T47D (cell line): ENCODE measurements around the gene SARS2.
"Not testable (repeated sequence)": the region's sequence is repeated elsewhere in the genome, so short reads cannot be mapped to it uniquely, and the experiment has no call there.

Experiments
- DNase-seq, 2 experiments: peaks; one replicate each; pipeline versions ENCODE4 v3.0.0 to v3.0.0-alpha.2; 2011 to 2012; ENCODE audit warnings: low read depth in 1 of 2, low spot score in 1 of 2
- JUND ChIP-seq: IDR thresholded peaks from 2 replicates; pipeline ENCODE4 v1.6.1; 2012; ENCODE audit warnings: low read depth
- in situ Hi-C: cut with HindIII; loops from 2 replicates; pipeline ENCODE4 v1.10.0; 2016; ENCODE audit warnings: low sequenced_read_pairs, low pct_unique_long_range_greater_than_20kb

SARS2 gene

DNA sequence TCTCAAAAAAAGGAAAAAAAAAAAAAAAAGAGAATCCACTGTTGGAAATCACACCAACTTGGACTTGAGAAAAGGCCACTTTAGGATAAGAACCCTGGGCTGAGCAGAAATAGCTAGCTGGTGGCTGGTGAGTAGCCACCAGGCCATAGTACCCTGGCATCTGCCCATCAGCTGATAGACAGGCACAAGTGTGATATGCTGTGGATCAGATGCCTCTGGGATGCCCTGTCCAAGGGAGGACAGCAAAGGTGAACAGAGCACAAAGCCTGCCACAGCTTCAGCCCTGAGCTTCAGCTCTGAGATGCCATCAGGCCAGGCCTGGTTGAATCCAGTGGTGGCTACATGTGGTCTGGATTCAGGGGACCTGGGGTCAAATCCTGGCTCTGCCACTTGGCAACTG lies 39.9 kb downstream of the SARS2 start:
- DNase-seq, result no peak
- in situ Hi-C loops, result no loop called here
- no peak for TF ChIP-seq JUND

- in situ Hi-C loops, result no loop called here
- TF ChIP-seq JUND, result no peak
Observed at GRCh38 chr19:38889803-38890202, 40.8 kb downstream of the SARS2 start.

DNA sequence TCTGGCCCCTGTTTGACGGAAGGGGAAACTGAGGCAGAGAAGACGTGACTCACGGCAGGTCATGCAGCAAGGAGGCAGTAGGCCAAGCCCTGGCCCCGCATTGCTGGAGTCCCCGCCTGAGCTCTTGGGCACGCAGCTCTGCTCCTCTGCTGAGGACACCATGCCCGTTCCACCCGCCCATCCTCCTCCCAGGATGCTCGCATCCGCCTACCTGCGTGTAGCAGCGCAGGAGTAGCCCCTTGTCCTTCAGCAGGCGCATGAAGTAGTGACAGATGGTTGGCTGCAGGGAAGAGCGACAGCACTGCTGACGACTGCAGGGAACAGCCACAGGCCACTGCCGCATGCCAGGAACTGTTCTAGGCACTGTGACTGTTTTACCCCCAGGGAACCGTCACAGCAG lies 41.7 kb downstream of the SARS2 start:
- no peak for TF ChIP-seq JUND
- no peak for DNase-seq
- in situ Hi-C loops, result no loop called here

More at GRCh38 chr19:38889803-38890202, 40.8 kb downstream of the SARS2 start:
- no peak for DNase-seq

- in situ Hi-C loops, DNase-seq: not testable (repeated sequence)
Observed at GRCh38 chr19:38884691-38885090, 45.9 kb downstream of the SARS2 start.

GRCh38 chr19:38883286-38883685 lies 47.3 kb downstream of the SARS2 start:
- no peak for TF ChIP-seq JUND
- in situ Hi-C loops, result no loop called here
- no peak for DNase-seq

GRCh38 chr19:38880882-38881609 lies 49.5 kb downstream of the SARS2 start:
- DNase-seq, result no peak
- TF ChIP-seq JUND, result no peak
- in situ Hi-C loops, result no loop called here

GRCh38 chr19:38880076-38880881 lies 50.3 kb downstream of the SARS2 start:
- in situ Hi-C loops, result no loop called here
- no peak for DNase-seq
- no peak for TF ChIP-seq JUND

DNA sequence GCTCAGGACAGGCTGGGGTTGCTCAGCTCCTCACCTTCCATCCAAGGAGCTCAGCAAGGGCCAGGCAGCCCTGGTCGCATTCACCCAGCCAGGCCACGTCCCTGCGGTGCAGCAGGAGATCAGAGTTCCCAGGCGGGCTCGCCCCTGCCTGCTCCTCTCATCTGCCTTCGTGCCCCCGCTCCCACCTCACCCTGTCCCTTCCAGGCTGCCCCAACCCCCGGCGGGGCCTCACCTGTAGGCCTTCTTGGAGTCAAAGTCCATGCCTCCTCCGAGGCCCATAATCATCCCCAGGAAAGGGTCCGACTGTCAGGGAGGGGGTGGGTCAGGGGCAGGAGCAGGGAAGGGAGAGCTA lies 51.2 kb downstream of the SARS2 start:
- in situ Hi-C loops, result no loop called here
- DNase-seq, result no peak
- TF ChIP-seq JUND, result no peak

DNA sequence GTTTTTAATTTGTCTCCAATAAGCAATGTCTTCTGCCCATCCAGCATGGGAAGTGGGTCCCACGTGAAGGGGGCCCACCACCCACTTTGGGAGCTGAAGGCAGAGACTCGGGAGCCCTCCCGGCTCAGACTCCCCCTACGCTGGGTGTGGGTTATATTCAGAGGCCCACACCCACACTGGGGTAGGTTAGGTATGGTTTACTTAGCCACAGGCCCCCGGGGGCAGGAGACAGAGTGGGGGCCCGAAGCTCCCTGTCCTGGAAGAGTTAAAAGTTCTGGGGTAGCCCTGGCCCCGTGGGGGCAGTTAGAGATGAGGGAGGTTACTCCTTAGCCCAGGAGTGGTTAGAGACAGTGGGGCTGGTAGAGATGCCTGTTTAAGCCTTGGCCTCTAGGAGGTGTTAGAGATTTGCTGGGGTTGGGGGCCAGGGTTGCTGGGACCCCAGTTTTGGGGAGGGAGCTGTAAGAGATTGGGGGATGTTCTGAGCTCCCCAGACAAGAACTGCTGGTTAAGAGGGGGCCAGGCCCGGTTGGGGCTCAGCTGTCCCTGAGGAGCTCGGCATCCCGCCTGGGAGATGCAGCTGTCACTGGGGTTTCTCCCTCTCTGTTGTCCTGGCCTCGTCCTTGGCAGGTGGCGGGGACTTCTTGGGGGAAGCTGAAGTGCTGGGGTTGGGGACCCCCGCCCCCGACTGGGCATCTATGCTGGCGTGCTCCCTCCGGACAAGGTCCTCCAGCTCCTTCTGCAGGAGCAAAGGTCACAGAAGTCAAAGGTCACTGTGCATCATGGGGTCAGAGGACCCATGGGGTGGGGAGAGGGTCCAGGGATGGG lies 51.8 kb downstream of the SARS2 start:
- no peak for DNase-seq
- in situ Hi-C loops, result no loop called here
- TF ChIP-seq JUND, result no peak

GRCh38 chr19:38877781-38878574 lies 52.6 kb downstream of the SARS2 start, which contains the start of gene RINL:
TSS of gene RINL (minus strand) at chr19:38878275. CDS start at chr19:38876742, 1,533 bp downstream.
- peak in 1 of 2 experiments; percentile 26 for DNase-seq
- TF ChIP-seq JUND, result no peak
- in situ Hi-C loops, result no loop called here

DNA sequence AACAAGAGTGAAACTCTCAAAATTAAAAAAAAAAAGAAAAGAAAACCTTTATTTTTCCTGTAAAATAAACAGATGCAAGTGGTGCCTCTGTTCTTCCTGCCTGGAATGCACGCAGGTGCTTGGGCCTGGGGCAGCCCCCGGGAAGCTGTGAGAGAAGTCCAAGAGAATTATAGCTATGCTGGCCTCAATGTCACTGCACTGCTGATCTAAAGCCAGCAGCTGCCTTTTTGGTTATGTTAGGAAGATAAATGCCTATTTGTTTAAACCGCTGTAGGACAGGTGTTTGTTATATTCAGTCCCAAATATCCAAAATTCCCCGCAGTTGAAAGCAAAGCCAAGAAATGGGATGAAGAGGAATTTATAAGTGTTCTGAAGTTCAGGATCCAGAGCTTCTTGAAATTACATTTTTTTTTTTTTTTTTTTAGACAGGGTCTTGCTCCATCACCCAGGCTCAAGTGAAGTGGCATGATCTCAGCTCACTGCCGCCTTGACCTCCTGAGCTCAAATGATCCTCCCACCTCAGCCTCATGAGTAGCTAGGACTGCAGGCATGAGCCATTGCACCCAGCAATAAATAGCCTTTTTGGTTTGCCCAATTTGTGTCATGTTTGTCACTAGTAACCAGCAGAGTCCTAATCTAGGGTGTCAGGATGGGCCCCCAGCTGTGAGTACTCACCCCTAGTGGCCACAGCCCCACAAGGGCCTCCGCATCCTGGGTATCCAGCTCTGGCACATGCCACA lies 54.7 kb downstream of the SARS2 start:
- in situ Hi-C loops, result no loop called here
- no peak for DNase-seq
- no peak for TF ChIP-seq JUND

- DNase-seq, in situ Hi-C loops: not testable (repeated sequence)
Observed at GRCh38 chr19:38873400-38873799, 57.2 kb downstream of the SARS2 start.
